B cell (primary cell): Measurements from ENCODE around the gene ST3GAL3. TPM values are rescaled to one million over a fixed set of nuclear protein-coding genes. Genes with fewer than 3 reads are reported as not detected.

Source experiments
- ATAC-seq: fragments of 200-7000 bp; cut with Tn5 transposase; one replicate; pipeline ENCODE4 v1.10.0; 2021; ENCODE audit warnings: low read depth, mild to moderate bottlenecking, moderate number of reproducible peaks, moderate library complexity
- CTCF ChIA-PET: fragments of 350-600 bp; sonication (Branson Sonifier 250); formaldehyde crosslinking; loops from one replicate; lab custom pipeline; 2021; ENCODE audit warnings: antibody characterized with exemption, inconsistent platforms; lab: Charles Lee
- POLR2A ChIA-PET: fragments of 350-600 bp; sonication (Branson Sonifier 250); formaldehyde crosslinking; loops from one replicate; lab custom pipeline; 2021; ENCODE audit warnings: antibody characterized with exemption; lab: Charles Lee
- DNase-seq: peaks from one replicate; pipeline ENCODE4 v3.0.0; 2013
- H2AFZ ChIP-seq: 2 replicates; pipeline ENCODE4 v1.6.1; 2012; ENCODE audit warnings: mild to moderate bottlenecking, low read depth, low read length; ENCODE audit not compliant: insufficient read depth, poor library complexity, severe bottlenecking
- H3K27ac ChIP-seq, 2 donors: 1 replicate in 1 of 2; 2 replicates in 1 of 2; pipeline ENCODE4 v1.5.1; 2012 to 2013; ENCODE audit warnings: low read length in 2 of 2, mild to moderate bottlenecking in 2 of 2, moderate library complexity in 1 of 2
- H3K27me3 ChIP-seq, 4 experiments: fragments of 200-600 bp in 1 of 4; sonication (generic) in 1 of 4; replicated peaks in 1 of 4; 1 replicate in 2 of 4; 2 replicates in 2 of 4; pipeline versions ENCODE4 v1.6.1 to v1.7.0; 2013 to 2016; ENCODE audit warnings: low read length in 3 of 4, mild to moderate bottlenecking in 2 of 4, mixed read lengths in 1 of 4, moderate library complexity in 1 of 4; ENCODE audit not compliant: insufficient read depth in 4 of 4, control insufficient read depth in 3 of 4; ENCODE audit errors: control extremely low read depth in 1 of 4
- H3K36me3 ChIP-seq, 2 experiments: replicated peaks in 1 of 2; 1 replicate in 1 of 2; 2 replicates in 1 of 2; pipeline versions ENCODE4 v1.6.1 to v1.7.1; 2013; ENCODE audit warnings: low read length in 1 of 2; ENCODE audit not compliant: insufficient read depth in 2 of 2, control insufficient read depth in 1 of 2; ENCODE audit errors: control extremely low read depth in 1 of 2, extremely low read depth in 1 of 2
- H3K4me1 ChIP-seq, 2 donors: fragments of 200-600 bp in 1 of 2; sonication (generic) in 1 of 2; 1 replicate in 1 of 2; 2 replicates in 1 of 2; pipeline versions ENCODE4 v1.5.1 to v1.6.1; 2013 to 2017; ENCODE audit warnings: low read length in 2 of 2; ENCODE audit not compliant: control insufficient read depth in 2 of 2, insufficient read depth in 2 of 2
- H3K4me2 ChIP-seq: replicated peaks from 2 replicates; pipeline ENCODE3; 2012; ENCODE audit warnings: mild to moderate bottlenecking, low read depth, low read length; ENCODE audit not compliant: poor library complexity, severe bottlenecking
- H3K4me3 ChIP-seq, 5 experiments: fragments of 200-600 bp in 1 of 5; sonication (generic) in 1 of 5; 1 replicate in 3 of 5; 2 replicates in 2 of 5; pipeline versions ENCODE4 v1.5.1 to v1.7.0; 2011 to 2016; ENCODE audit warnings: low read length in 4 of 5, mild to moderate bottlenecking in 4 of 5, low read depth in 2 of 5, control low read depth in 1 of 5, moderate library complexity in 1 of 5; ENCODE audit not compliant: insufficient read depth in 1 of 5; ENCODE audit errors: control extremely low read depth in 1 of 5, extremely low read depth in 1 of 5
- H3K79me2 ChIP-seq: fragments of 200-600 bp; sonication (generic); one replicate; pipeline ENCODE4 v1.6.0; 2016; ENCODE audit warnings: low read length; ENCODE audit not compliant: control insufficient read depth, insufficient read depth
- H3K9ac ChIP-seq: fragments of 200-600 bp; sonication (generic); 2 replicates; pipeline ENCODE4 v1.6.1; 2017; ENCODE audit warnings: mild to moderate bottlenecking, low read length, moderate library complexity
- H3K9me3 ChIP-seq, 3 donors: one replicate each; pipeline versions ENCODE4 v1.6.1 to v1.7.1; 2013; ENCODE audit warnings: low read length in 2 of 3; ENCODE audit not compliant: control insufficient read depth in 2 of 3, insufficient read depth in 1 of 3; ENCODE audit errors: control extremely low read depth in 1 of 3
- H4K20me1 ChIP-seq: 2 replicates; pipeline ENCODE4 v1.6.0; 2012; ENCODE audit warnings: mild to moderate bottlenecking, low read length; ENCODE audit not compliant: insufficient read depth, control insufficient read depth, poor library complexity, severe bottlenecking
- H3K27ac Mint-ChIP-seq: one replicate; pipeline ENCODE4 v1.8.0; 2021; ENCODE audit warnings: mixed read lengths
- H3K27me3 Mint-ChIP-seq: one replicate; pipeline ENCODE4 v1.8.0; 2021; ENCODE audit warnings: mixed read lengths
- H3K4me1 Mint-ChIP-seq: one replicate; pipeline ENCODE4 v1.8.0; 2021; ENCODE audit warnings: mixed read lengths
- H3K4me3 Mint-ChIP-seq: one replicate; pipeline ENCODE4 v1.8.0; 2021; ENCODE audit warnings: mixed read lengths
- H3K9me3 Mint-ChIP-seq: one replicate; pipeline ENCODE4 v1.8.0; 2022; ENCODE audit warnings: mixed read lengths; ENCODE audit not compliant: insufficient read depth
- CTCF ChIP-seq: fragments of 200-600 bp; IDR thresholded peaks from one replicate; pipeline ENCODE4 v1.8.0; 2022; ENCODE audit warnings: antibody characterized with exemption, mild to moderate bottlenecking
- EZH2 ChIP-seq: IDR thresholded peaks from 2 replicates; pipeline ENCODE4 v1.6.1; 2012; ENCODE audit warnings: borderline replicate concordance, low read depth, mild to moderate bottlenecking, moderate library complexity, low read length; ENCODE audit not compliant: insufficient read depth, poor library complexity, severe bottlenecking
- WGBS: methylation state at CpG from one replicate; pipeline ENCODE4 v1.1.5; 2013; ENCODE audit warnings: missing lambda C conversion rate; ENCODE audit not compliant: insufficient coverage; 5-methylcytosine and 5-hydroxymethylcytosine counted together
- intact Hi-C: fragments of 100-400 bp; cut with micrococcal nuclease; formaldehyde crosslinking; loops from one replicate; pipeline ENCODE4 v1.10.0; 2022
- polyA plus RNA-seq: library from polyadenylated mRNA; depleted of rRNA; stranded (reverse); fragments of >200 nt; gene quantifications from 2 replicates; pipeline ENCODE4 v1.2.3, GENCODE V29; 2012
- total RNA-seq, 2 donors: library from RNA; stranded (reverse); fragments of 120-200 nt in 1 of 2; gene quantifications; 1 replicate in 1 of 2; 2 replicates in 1 of 2; pipeline versions ENCODE4 v1.2.3 to v1.2.4, GENCODE V29; 2013 to 2022

ST3GAL3 gene
- total and polyA plus RNA-seq, 2 donors (not counting 1 experiment from before 2014, with no cell fraction given), result 16.8 to 31.4 TPM

- no peaks in the 10 kb centered on the region for H3K79me2 ChIP-seq
- Mint-ChIP-seq H3K9me3 (peaks cover 10% of the 10 kb centered on the region), H3K4me3 (no peak overlapping the region), H3K27me3 (no peaks in the 10 kb centered on the region), H3K27ac (no peak overlapping the region), H3K4me1 (no peaks in the 10 kb centered on the region)
- H3K9me3 ChIP-seq, result peaks cover 1 to 10% (median 8%) of the 10 kb centered on the region in 3 donors
- no peak overlapping the region for H3K4me3 ChIP-seq
- H2AFZ ChIP-seq, result no peak overlapping the region
- peaks cover 5 to 18% of the 10 kb centered on the region in 2 donors for H3K4me1 ChIP-seq
- ChIA-PET POLR2A (no interaction called here), CTCF (no interaction called here)
- no CpG with 5 or more reads among the region's 2 CpGs for WGBS
- DNase-seq (no peak), ATAC-seq (no peak)
- H3K36me3 ChIP-seq, result no peaks in the 10 kb centered on the region
- no peak overlapping the region for H3K9ac ChIP-seq
- H3K27ac ChIP-seq, result no peak overlapping the region
- TF ChIP-seq EZH2, result no peak
- no peak for TF ChIP-seq CTCF
- no peak overlapping the region for H3K4me2 ChIP-seq
- H4K20me1 ChIP-seq, result no peaks in the 10 kb centered on the region
- intact Hi-C loops, result no loop called here
- no peaks in the 10 kb centered on the region for H3K27me3 ChIP-seq
Observed at GRCh38 chr1:43809097-43809673, 101.8 kb downstream of the ST3GAL3 start.

GRCh38 chr1:43812579-43812978 lies 105.2 kb downstream of the ST3GAL3 start:
- Mint-ChIP-seq H3K9me3 (peaks cover 10% of the 10 kb centered on the region), H3K4me1 (no peaks in the 10 kb centered on the region), H3K4me3 (no peak overlapping the region), H3K27ac (no peak overlapping the region), H3K27me3 (no peaks in the 10 kb centered on the region)
- Histone ChIP-seq H3K36me3 (peaks cover 0 to 4% of the 10 kb centered on the region in 2 experiments), H3K4me3 (no peak overlapping the region), H2AFZ (no peak overlapping the region), H3K9me3 (peaks cover 1 to 10% (median 8%) of the 10 kb centered on the region in 3 donors), H3K4me2 (no peak overlapping the region), H3K27me3 (no peaks in the 10 kb centered on the region), H3K79me2 (no peaks in the 10 kb centered on the region), H3K4me1 (no peaks in the 10 kb centered on the region), H4K20me1 (no peaks in the 10 kb centered on the region), H3K9ac (no peak overlapping the region), H3K27ac (no peak overlapping the region)
- ATAC-seq (no peak), DNase-seq (no peak)
- POLR2A ChIA-PET, result no interaction called here
- no CpG with 5 or more reads among the region's 3 CpGs for WGBS
- intact Hi-C loops, result no loop called here
- CTCF ChIA-PET, result no interaction called here
- TF ChIP-seq CTCF (no peak), EZH2 (no peak)
